ENCODE measurements around the gene CYFIP2. TPM values are rescaled to one million over a fixed set of nuclear protein-coding genes. Genes with fewer than 3 reads are reported as not detected.

The CYFIP2 gene
- total and polyA plus RNA-seq, 7 experiments from 2014 or later, result 386 to 755 (median 431) TPM

GRCh38 chr5:157263496-157264090, 2.3 kb upstream of the CYFIP2 start:
- intact Hi-C loops (cut with micrococcal nuclease), result loop anchor here in 1 of 2 donors (10.0 kb wide), 1 partner anchor 1941 kb away; the partner anchor contains the start of gene RNF145
- H3K4me3 Mint-ChIP-seq, result peak overlapping the region; percentile 37 to 99 (median 95)
- no peaks in the 10 kb centered on the region for H3K9me3 ChIP-seq (ENCODE audit: control insufficient read depth in 2 of 3, low read length in 3 of 3)
- no peak overlapping the region for H3K4me3 ChIP-seq (ENCODE audit: low read length)
- peaks cover 0 to 29% (median 6%) of the 10 kb centered on the region in 5 donors for H3K36me3 Mint-ChIP-seq
- no peaks in the 10 kb centered on the region for H3K36me3 ChIP-seq (ENCODE audit: control insufficient read depth in 2 of 3, insufficient read depth in 3 of 3, low read length in 3 of 3)
- H3K27me3 ChIP-seq (ENCODE audit: control insufficient read depth in 2 of 2, insufficient read depth in 2 of 2, low read length in 2 of 2), result no peaks in the 10 kb centered on the region
- H3K9me3 Mint-ChIP-seq, result peaks cover 0 to 2% (median 0%) of the 10 kb centered on the region in 11 donors
- ChIA-PET CTCF (interaction anchor here (0.9 to 6.0 kb wide), 4 partner anchors 8 to 49 kb away, joined by 3 to 25 read pairs (median 3); no protein-coding TSS in a partner anchor), POLR2A (interaction anchor here (0.6 to 14.7 kb wide), 7 partner anchors 9 to 121 kb away, joined by 3 to 200 read pairs (median 11); partner anchors contain the start of gene MED7)
- no peak for ATAC-seq
- no peaks in the 10 kb centered on the region for H3K27me3 Mint-ChIP-seq
- H3K27ac Mint-ChIP-seq, result peak overlapping the region; percentile 36 to 98 (median 76)
- no peak for DNase-seq
- peak overlapping the region; percentile 34 for H3K27ac ChIP-seq (ENCODE audit: low read depth, low read length)
- H3K4me1 ChIP-seq (ENCODE audit: control insufficient read depth in 2 of 2, insufficient read depth in 2 of 2, low read length in 2 of 2), result peaks cover 26 to 53% of the 10 kb centered on the region in 2 donors
- peaks cover 46 to 75% (median 71%) of the 10 kb centered on the region in 7 donors for H3K4me1 Mint-ChIP-seq

GRCh38 chr5:157266286-157267007, 524 bp downstream of the CYFIP2 start:
- Histone ChIP-seq H3K27me3 (ENCODE audit: control insufficient read depth in 2 of 2, insufficient read depth in 2 of 2, low read length in 2 of 2) (no peaks in the 10 kb centered on the region), H3K9me3 (ENCODE audit: control insufficient read depth in 2 of 3, low read length in 3 of 3) (no peaks in the 10 kb centered on the region), H3K27ac (ENCODE audit: low read depth, low read length) (peak overlapping the region; percentile 84), H3K4me3 (ENCODE audit: low read length) (peak overlapping the region; percentile 83), H3K4me1 (ENCODE audit: control insufficient read depth in 2 of 2, insufficient read depth in 2 of 2, low read length in 2 of 2) (peaks cover 48 to 64% of the 10 kb centered on the region in 2 donors), H3K36me3 (ENCODE audit: control insufficient read depth in 2 of 3, insufficient read depth in 3 of 3, low read length in 3 of 3) (no peaks in the 10 kb centered on the region)
- CTCF ChIA-PET, result interaction anchor here (1.6 to 6.0 kb wide), 5 partner anchors 13 to 117 kb away, joined by 4 to 25 read pairs (median 7); no protein-coding TSS in a partner anchor
- DNase-seq (peak in 6 of 9 donors; percentile 40 to 65 (median 48)), ATAC-seq (peak; percentile 37)
- H3K9me3 Mint-ChIP-seq, result peaks cover 0 to 1% (median 0%) of the 10 kb centered on the region in 11 donors
- peaks cover 0 to 47% (median 16%) of the 10 kb centered on the region in 5 donors for H3K36me3 Mint-ChIP-seq
- intact Hi-C loops (cut with micrococcal nuclease), result loop anchor here (1.0 to 10.0 kb wide), 6 partner anchors 8 to 1938 kb away; partner anchors contain the start of genes LSM11 (in 1 of the 2) and RNF145 (in 1 of the 2)
- peak overlapping the region; percentile 85 to 99 (median 93) for H3K4me3 Mint-ChIP-seq
- peak overlapping the region; percentile 84 to 99 (median 95) for H3K27ac Mint-ChIP-seq
- no peaks in the 10 kb centered on the region for H3K27me3 Mint-ChIP-seq
- POLR2A ChIA-PET, result interaction anchor here (0.6 to 14.7 kb wide), 18 partner anchors 10 to 113 kb away, joined by 3 to 200 read pairs (median 6); no protein-coding TSS in a partner anchor
- peaks cover 51 to 76% (median 72%) of the 10 kb centered on the region in 7 donors for H3K4me1 Mint-ChIP-seq

- Histone ChIP-seq H3K36me3 (ENCODE audit: control insufficient read depth in 2 of 3, insufficient read depth in 3 of 3, low read length in 3 of 3) (no peaks in the 10 kb centered on the region), H3K27ac (ENCODE audit: low read depth, low read length) (peak overlapping the region; percentile 84), H3K4me3 (ENCODE audit: low read length) (peak overlapping the region; percentile 83), H3K4me1 (ENCODE audit: control insufficient read depth in 2 of 2, insufficient read depth in 2 of 2, low read length in 2 of 2) (peaks cover 52 to 69% of the 10 kb centered on the region in 2 donors), H3K27me3 (ENCODE audit: control insufficient read depth in 2 of 2, insufficient read depth in 2 of 2, low read length in 2 of 2) (no peaks in the 10 kb centered on the region), H3K9me3 (ENCODE audit: control insufficient read depth in 2 of 3, low read length in 3 of 3) (no peaks in the 10 kb centered on the region)
- CTCF ChIA-PET, result interaction anchor here (0.7 to 6.0 kb wide), 7 partner anchors 13 to 118 kb away, joined by 3 to 25 read pairs (median 6); no protein-coding TSS in a partner anchor
- H3K27ac Mint-ChIP-seq, result peak overlapping the region; percentile 84 to 99 (median 95)
- peaks cover 0 to 51% (median 20%) of the 10 kb centered on the region in 5 donors for H3K36me3 Mint-ChIP-seq
- no peak for ATAC-seq
- H3K4me1 Mint-ChIP-seq, result peaks cover 56 to 81% (median 76%) of the 10 kb centered on the region in 7 donors
- POLR2A ChIA-PET, result interaction anchor here (0.8 to 14.7 kb wide), 18 partner anchors 9 to 113 kb away, joined by 3 to 200 read pairs (median 6); no protein-coding TSS in a partner anchor
- intact Hi-C loops (cut with micrococcal nuclease), result loop anchor here in 1 of 2 donors (2.0 to 10.0 kb wide), 3 partner anchors 16 to 1938 kb away; partner anchors contain the start of genes LSM11 and RNF145
- DNase-seq, result no peak
- no peaks in the 10 kb centered on the region for H3K27me3 Mint-ChIP-seq
- peaks cover 0 to 3% (median 0%) of the 10 kb centered on the region in 11 donors for H3K9me3 Mint-ChIP-seq
- peak overlapping the region; percentile 85 to 99 (median 93) for H3K4me3 Mint-ChIP-seq
Measured at GRCh38 chr5:157267025-157267424, 1.1 kb downstream of the CYFIP2 start.

- Histone ChIP-seq H3K9me3 (ENCODE audit: control insufficient read depth in 2 of 3, low read length in 3 of 3) (no peaks in the 10 kb centered on the region), H3K27ac (ENCODE audit: low read depth, low read length) (peak overlapping the region; percentile 84), H3K4me3 (ENCODE audit: low read length) (peak overlapping the region; percentile 83), H3K36me3 (ENCODE audit: control insufficient read depth in 2 of 3, insufficient read depth in 3 of 3, low read length in 3 of 3) (no peaks in the 10 kb centered on the region), H3K4me1 (ENCODE audit: control insufficient read depth in 2 of 2, insufficient read depth in 2 of 2, low read length in 2 of 2) (peaks cover 61 to 77% of the 10 kb centered on the region in 2 donors), H3K27me3 (ENCODE audit: control insufficient read depth in 2 of 2, insufficient read depth in 2 of 2, low read length in 2 of 2) (no peaks in the 10 kb centered on the region)
- H3K36me3 Mint-ChIP-seq, result peaks cover 0 to 53% (median 20%) of the 10 kb centered on the region in 5 donors
- intact Hi-C loops (cut with micrococcal nuclease), result loop anchor here (2.0 to 10.0 kb wide), 3 partner anchors 15 to 1937 kb away; partner anchors contain the start of genes LSM11 (in 1 of the 2) and RNF145 (in 1 of the 2)
- no peaks in the 10 kb centered on the region for H3K27me3 Mint-ChIP-seq
- POLR2A ChIA-PET, result interaction anchor here (0.7 to 14.7 kb wide), 25 partner anchors 8 to 339 kb away, joined by 3 to 200 read pairs (median 5); partner anchors contain the start of gene MED7
- peak overlapping the region; percentile 84 to 99 (median 95) for H3K27ac Mint-ChIP-seq
- peak overlapping the region; percentile 85 to 99 (median 93) for H3K4me3 Mint-ChIP-seq
- peaks cover 62 to 88% (median 83%) of the 10 kb centered on the region in 7 donors for H3K4me1 Mint-ChIP-seq
- H3K9me3 Mint-ChIP-seq, result peaks cover 0 to 3% (median 0%) of the 10 kb centered on the region in 11 donors
- ATAC-seq, result no peak
- CTCF ChIA-PET, result interaction anchor here (0.6 to 6.0 kb wide), 9 partner anchors 14 to 125 kb away, joined by 3 to 25 read pairs (median 5); partner anchors contain the start of gene MED7
- no peak for DNase-seq
Measured at GRCh38 chr5:157267761-157268480, 2.0 kb downstream of the CYFIP2 start.

- Histone ChIP-seq H3K27ac (ENCODE audit: low read depth, low read length) (peak overlapping the region; percentile 84), H3K27me3 (ENCODE audit: control insufficient read depth in 2 of 2, insufficient read depth in 2 of 2, low read length in 2 of 2) (no peaks in the 10 kb centered on the region), H3K9me3 (ENCODE audit: control insufficient read depth in 2 of 3, low read length in 3 of 3) (no peaks in the 10 kb centered on the region), H3K4me3 (ENCODE audit: low read length) (peak overlapping the region; percentile 39), H3K36me3 (ENCODE audit: control insufficient read depth in 2 of 3, insufficient read depth in 3 of 3, low read length in 3 of 3) (no peaks in the 10 kb centered on the region), H3K4me1 (ENCODE audit: control insufficient read depth in 2 of 2, insufficient read depth in 2 of 2, low read length in 2 of 2) (peaks cover 70 to 77% of the 10 kb centered on the region in 2 donors)
- POLR2A ChIA-PET, result interaction anchor here (0.9 to 14.7 kb wide), 13 partner anchors 8 to 126 kb away, joined by 3 to 200 read pairs (median 4); partner anchors contain the start of gene MED7
- no peak for DNase-seq
- H3K9me3 Mint-ChIP-seq, result peaks cover 0 to 3% (median 0%) of the 10 kb centered on the region in 11 donors
- peaks cover 65 to 88% (median 83%) of the 10 kb centered on the region in 7 donors for H3K4me1 Mint-ChIP-seq
- peaks cover 0 to 50% (median 20%) of the 10 kb centered on the region in 5 donors for H3K36me3 Mint-ChIP-seq
- ATAC-seq, result no peak
- H3K27me3 Mint-ChIP-seq, result no peaks in the 10 kb centered on the region
- intact Hi-C loops (cut with micrococcal nuclease), result loop anchor here (2.0 to 10.0 kb wide), 3 partner anchors 14 to 1936 kb away; partner anchors contain the start of genes LSM11 (in 1 of the 2) and RNF145 (in 1 of the 2)
- CTCF ChIA-PET, result interaction anchor here (1.0 kb wide), 1 partner anchor 126 kb away, joined by 3 read pairs; the partner anchor contains the start of gene MED7
- H3K4me3 Mint-ChIP-seq, result peak overlapping the region; percentile 81 to 99 (median 91)
- peak overlapping the region; percentile 95 to 99 (median 98) for H3K27ac Mint-ChIP-seq
Measured at GRCh38 chr5:157269165-157269671, 3.3 kb downstream of the CYFIP2 start.
